ENCODE data around the gene GPBP1L1.
"Not testable (repeated sequence)": the region's sequence is repeated elsewhere in the genome, so short reads cannot be mapped to it uniquely, and the experiment has no call there.

The GPBP1L1 gene

GRCh38 chr1:45629035-45629434, 57.3 kb downstream of the GPBP1L1 start:
- no peak for DNase-seq

DNA sequence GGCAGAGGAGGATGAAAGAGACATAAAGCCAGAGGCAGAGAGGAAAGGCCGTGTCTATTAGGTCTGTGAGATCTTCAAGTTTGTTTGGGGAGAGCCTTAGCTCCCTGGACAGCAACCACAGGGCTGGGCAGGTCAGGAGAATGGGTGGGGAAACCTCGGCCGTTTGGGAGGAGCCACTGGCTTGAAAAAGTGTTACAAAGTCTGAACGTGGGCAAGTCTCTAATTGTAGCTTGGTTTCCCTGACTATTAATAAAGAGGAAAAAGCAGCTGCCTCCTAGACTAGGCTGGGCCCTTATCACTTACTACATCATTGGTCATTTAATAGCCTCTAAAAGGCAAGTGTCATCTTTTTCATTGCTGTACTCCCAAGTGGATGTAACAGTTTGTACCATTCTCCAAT, 62.4 kb downstream of the GPBP1L1 start, which contains the start of gene CCDC17:
Gene CCDC17, minus strand, starts transcription at position 83 of the 400 bp plus-strand sequence. CDS start 145 bp downstream, outside the sequence.
- DNase-seq = no peak

DNA sequence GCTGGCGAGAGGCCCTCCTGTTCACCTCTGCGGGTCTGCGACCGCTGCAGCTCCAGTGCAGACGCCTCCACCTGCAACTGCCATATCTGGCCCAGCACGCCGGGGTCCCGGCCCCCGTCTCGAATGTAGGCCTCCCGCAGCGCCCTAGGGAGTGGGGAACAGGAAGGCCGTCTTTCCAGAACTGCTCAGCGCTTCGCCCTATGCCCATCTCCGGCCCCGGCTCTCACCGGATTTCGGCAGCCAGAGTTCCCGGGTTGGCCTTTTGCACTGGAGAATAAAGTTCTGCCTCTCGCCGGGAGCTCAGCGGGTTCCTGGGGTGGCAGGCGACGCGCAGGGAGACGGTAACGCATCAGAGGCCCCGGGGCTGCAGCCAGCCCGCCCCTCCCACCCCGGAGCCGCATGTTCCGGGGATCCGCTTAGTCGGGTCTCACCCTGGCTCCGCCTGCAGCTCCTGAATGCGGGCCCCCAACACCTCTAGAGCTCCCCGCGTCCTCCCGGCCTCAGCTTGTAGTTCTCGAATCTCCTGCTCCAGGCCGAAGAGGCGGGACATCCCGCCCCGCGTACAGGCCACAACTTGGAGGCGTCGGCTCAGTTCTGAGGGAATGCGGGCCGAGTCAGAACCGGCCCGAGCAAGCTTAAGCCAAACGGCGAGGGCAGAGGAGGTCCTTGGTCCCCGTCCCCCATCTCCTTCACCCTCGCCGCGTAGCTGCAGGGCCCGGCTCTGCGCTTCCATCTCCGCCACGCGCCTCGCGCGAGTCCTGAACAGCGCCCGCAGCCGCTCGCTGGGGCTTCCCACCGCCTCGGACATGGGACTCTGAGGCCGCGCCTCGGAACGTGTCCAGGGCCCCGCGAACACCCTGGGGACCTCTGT, 63.6 kb downstream of the GPBP1L1 start:
- DNase-seq = no peak

- no peak for DNase-seq
Observed at GRCh38 chr1:45621895-45622523, 64.3 kb downstream of the GPBP1L1 start.

GRCh38 chr1:45621501-45621836, 64.9 kb downstream of the GPBP1L1 start:
- no peak for DNase-seq

- DNase-seq = no peak
Observed at GRCh38 chr1:45620588-45621500, 65.5 kb downstream of the GPBP1L1 start.

GRCh38 chr1:45619149-45619921, 67.0 kb downstream of the GPBP1L1 start:
- no peak for DNase-seq

DNA sequence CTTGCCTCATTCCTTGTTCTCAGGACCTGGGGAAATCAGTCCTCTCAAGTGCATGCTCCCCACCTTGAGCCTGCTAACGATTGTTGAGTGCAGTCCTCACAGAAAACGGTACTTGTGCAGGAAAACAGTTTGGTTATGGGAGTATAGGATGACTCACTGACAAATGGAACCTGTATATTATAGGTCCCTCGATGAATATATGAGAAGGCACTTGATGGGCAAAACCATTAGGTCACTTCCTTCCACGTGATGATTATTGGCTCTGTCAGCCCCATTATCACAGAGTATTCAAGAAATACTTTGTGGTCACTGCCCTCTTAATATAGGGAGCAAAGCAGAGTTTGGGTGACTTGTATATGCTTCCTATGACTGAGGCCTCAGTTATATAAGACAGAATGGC, 68.7 kb downstream of the GPBP1L1 start:
- DNase-seq = no peak

GRCh38 chr1:45615885-45616284, 70.4 kb downstream of the GPBP1L1 start:
- DNase-seq = no peak

DNA sequence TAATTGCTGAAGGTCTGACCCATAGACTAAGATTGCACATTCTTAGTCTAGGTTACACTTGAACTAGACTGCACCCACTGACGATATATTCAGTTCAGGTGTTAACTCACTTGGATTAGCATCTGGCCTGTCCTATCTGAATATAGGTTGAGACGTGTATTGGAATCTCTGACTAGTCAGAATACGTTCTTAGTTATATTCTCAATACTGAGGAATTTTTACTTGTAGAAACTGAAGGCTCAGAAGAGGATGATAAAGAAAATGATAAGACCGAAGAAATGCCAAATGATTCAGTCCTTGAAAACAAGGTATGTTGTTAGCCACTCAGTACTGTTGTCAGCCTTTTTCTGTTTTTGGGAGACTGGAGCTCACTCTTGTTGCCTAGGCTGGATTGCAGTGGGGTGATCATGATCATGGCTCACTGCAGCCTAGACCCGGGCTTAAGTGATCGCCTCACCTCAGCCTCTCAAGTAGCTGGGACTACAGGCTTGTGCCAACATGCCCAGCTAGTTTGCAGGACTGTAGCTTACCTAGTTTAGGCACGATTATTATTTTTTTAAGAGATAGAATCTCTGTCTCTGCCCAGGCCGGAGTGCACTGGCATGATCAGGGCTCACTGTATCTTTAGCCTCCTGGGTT, 73.3 kb downstream of the GPBP1L1 start:
- DNase-seq = no peak

- DNase-seq = no peak
Observed at GRCh38 chr1:45610589-45611226, 75.6 kb downstream of the GPBP1L1 start.

DNA sequence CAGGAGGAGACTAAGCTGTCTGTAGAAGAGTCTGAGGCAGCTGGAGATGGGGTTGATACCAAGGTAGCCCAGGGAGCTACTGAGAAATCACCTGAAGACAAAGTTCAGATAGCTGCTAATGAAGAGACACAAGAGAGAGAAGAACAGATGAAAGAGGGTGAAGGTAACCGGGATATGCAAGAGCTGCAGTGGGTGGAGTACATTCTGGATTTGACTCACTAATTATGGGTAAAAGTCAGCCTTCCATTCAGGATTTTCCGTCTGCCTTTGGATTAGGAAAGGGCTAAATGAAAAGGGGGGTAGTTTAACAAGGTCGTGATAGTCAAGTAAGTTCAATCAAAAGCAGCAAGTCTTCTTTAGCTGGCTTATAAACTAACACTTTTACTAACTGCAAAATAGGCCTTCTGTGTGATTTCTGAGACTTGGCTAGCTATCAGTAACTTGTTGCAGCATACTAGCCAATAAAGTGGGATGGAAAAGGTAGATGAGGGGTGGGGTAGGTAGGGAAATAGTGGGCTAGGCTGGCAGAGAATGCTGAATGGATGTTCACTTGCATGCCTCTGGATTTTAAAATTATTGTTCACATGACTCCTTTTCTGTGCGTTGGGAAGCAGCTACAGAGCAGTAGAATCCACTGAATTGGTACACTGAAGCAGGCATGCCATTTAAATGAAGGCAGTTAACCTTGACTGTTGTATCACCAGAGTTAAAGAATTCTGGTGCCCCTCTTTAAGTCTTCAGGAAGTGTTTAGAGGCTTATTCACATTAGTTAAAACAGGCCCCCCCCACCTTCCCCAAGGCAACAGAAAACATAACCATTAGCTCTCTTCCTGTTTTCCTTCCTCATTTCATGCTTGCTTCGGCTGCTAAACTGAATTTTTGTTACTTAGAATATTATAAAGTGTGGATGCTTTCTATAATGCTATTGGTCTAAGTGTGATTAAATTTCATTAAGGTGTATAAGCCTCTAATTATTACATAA, 77.9 kb downstream of the GPBP1L1 start:
- no peak for DNase-seq

DNA sequence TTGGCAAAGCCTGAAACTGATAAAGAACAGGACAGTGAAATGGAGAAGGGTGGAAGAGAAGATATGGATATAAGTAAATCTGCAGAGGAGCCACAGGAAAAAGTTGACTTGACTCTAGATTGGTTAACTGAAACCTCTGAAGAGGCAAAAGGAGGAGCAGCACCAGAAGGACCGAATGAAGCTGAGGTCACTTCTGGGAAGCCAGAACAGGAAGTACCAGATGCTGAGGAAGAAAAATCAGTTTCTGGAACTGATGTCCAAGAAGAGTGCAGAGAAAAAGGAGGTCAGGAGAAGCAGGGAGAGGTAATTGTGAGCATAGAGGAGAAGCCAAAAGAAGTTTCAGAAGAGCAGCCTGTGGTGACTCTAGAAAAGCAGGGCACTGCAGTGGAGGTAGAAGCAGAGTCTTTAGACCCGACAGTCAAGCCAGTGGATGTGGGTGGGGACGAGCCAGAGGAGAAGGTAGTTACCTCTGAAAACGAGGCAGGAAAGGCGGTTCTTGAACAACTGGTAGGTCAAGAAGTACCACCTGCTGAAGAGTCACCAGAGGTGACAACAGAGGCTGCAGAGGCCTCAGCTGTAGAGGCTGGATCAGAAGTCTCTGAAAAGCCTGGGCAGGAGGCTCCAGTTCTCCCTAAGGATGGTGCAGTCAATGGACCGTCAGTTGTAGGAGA, 78.8 kb downstream of the GPBP1L1 start:
- no peak for DNase-seq

DNA sequence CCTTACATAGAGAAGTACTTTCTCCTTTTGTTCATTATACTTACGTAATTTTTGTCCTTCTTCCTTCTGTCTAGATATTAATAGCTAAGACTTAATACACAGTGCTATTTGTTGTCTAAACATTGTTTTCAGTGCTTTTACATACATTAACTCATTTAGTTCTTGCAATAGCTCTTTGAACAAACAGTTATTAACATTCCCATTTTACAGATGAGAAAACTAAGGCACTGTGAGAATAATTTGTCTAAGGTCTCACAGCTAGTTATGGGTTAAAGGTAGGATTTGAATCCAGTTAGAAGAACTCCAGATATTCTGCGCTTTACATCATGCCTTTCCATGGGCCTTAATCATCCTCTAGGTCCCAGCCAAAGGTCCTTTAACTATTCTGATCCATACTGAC, 82.1 kb downstream of the GPBP1L1 start:
- DNase-seq = no peak

- not testable (repeated sequence) for DNase-seq
Observed at GRCh38 chr1:45596765-45597164, 89.6 kb downstream of the GPBP1L1 start.

GRCh38 chr1:45594412-45594811, 91.9 kb downstream of the GPBP1L1 start:
- DNase-seq = no peak

DNA sequence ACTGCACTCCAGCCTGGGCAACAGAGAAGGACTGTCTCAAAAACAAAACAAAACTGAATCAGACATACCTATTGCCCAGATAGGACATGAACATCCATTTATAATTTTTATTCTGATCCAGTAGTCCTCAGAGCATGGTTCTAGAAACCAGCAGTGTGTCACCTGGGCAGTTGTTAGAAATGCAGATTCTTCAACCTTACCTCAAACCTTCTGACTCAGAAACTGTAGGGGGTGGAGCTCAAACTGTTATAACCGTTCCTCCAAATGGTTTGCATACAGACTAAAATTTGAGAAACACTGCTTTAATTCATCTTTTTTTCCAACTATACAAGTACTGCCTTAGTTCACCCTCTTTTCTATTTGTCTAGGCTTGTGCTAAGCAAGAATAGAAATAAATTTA, 96.5 kb downstream of the GPBP1L1 start:
- DNase-seq = no peak

DNA sequence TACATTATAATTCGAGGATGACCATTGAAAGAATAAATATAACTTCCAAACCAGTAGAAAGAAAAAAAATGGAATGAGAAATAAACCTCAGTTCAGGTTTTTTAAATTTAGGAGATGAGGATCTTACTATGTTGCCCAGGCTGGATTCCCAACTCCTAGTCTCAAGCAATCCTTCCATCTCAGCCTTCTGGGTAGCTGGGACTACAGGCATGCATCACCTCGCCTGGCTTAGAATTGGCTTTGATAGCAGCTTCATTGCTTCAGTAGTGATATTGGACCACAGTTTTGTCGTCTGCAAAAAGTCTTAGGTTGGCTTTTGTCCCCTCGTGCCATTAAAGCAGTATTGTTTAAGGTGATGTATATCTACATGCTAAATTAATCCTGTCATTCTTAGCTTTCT, 99.6 kb downstream of the GPBP1L1 start:
- no peak for DNase-seq

- no peak for DNase-seq
Observed at GRCh38 chr1:45585496-45586075, 100.7 kb downstream of the GPBP1L1 start.

Data from central memory CD4-positive, alpha-beta T cell (primary cell).